OCI-LY3 (cell line): ENCODE data around the gene RXRA.

Source experiments
- EZH2phosphoT487 ChIP-seq: fragments of 200-600 bp; shearing (Covaris generic); IDR thresholded peaks from 2 replicates; pipeline ENCODE4 v1.6.1; 2018; ENCODE audit warnings: antibody characterized with exemption, mixed run types, low read depth
- TF ChIP-seq, protein P1 (sequence below): fragments of 200-600, 300-600 bp; sonication (generic); IDR thresholded peaks from 2 replicates; pipeline ENCODE4 v1.5.1; 2014; ENCODE audit warnings: antibody characterized with exemption, low read length, low read depth

DNA sequence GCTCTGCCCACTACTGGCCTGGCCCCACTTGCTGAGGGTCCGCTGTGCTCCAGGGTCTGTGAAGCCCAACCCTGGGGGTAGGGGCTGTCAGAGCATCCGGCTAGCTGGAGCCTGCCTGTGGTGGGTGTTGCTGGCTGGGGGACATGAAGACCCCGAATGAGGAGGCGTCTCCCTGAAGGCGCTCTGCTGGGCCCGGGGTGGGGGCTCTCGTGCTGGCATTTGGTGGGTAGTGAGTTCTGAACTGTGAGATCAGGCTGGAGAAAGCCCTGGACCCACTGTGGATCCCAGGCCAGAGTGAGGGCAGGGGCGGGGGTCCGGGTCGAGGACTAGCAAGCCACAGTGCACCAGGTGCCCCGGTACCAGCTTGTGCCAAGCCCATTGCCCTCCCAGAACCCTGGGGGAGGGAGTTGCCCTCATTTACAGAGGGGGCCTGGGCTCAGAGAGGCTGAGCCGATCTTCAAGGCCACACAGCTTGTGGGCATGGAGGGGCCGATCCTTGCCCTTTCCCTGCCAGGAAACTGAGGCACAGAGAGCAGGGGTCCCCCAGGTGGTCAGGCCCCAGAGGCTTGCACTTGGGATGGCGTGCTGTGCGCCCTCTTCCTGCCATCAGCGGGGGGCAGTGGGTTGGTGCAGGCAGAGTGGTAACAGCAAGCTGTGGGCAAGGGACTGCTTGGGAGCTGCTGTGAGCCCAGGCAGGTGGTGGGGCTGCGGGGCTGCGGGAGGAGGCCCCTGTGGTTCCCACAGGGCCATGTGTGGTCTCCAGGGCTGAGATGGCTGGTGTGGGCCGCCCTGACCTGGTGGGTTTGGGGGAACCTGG is 15.9 kb downstream of the RXRA start:
- TF ChIP-seq, protein P1, sequence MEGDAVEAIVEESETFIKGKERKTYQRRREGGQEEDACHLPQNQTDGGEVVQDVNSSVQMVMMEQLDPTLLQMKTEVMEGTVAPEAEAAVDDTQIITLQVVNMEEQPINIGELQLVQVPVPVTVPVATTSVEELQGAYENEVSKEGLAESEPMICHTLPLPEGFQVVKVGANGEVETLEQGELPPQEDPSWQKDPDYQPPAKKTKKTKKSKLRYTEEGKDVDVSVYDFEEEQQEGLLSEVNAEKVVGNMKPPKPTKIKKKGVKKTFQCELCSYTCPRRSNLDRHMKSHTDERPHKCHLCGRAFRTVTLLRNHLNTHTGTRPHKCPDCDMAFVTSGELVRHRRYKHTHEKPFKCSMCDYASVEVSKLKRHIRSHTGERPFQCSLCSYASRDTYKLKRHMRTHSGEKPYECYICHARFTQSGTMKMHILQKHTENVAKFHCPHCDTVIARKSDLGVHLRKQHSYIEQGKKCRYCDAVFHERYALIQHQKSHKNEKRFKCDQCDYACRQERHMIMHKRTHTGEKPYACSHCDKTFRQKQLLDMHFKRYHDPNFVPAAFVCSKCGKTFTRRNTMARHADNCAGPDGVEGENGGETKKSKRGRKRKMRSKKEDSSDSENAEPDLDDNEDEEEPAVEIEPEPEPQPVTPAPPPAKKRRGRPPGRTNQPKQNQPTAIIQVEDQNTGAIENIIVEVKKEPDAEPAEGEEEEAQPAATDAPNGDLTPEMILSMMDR = no peak
- TF ChIP-seq EZH2phosphoT487 = no peak
